Measurements from ENCODE around the gene PALD1. TPM values are rescaled to one million over a fixed set of nuclear protein-coding genes. Genes with fewer than 3 reads are reported as not detected.
A peak's percentile ranks its signal among the peaks of the same experiment; 100 is the strongest.

The PALD1 gene
- total and polyA plus RNA-seq, 9 of the 15 experiments (the other 6 are each of a cell fraction or from before 2014, with no cell fraction given): 0.03 to 0.29 (median 0.09) TPM; not detected in 2

- Histone ChIP-seq H3K27me3 (ENCODE audit: control insufficient read depth in 2 of 2, insufficient read depth in 2 of 2, low read length in 2 of 2) (no peaks in the 10 kb centered on the region), H2AFZ (ENCODE audit: low read depth, low read length) (peak overlapping the region; percentile 69), H4K20me1 (replicated peaks; ENCODE audit: control insufficient read depth, insufficient read depth, low read length) (no peaks in the 10 kb centered on the region), H3K79me2 (ENCODE audit: control insufficient read depth, insufficient read depth, low read length) (no peaks in the 10 kb centered on the region; the same call in 2 of the 3 replicates), H3K9ac (ENCODE audit: insufficient read depth in 1 of 2, low read depth in 2 of 2, low read length in 2 of 2) (peak overlapping the region in 1 of 2 experiments; percentile 81; a peak in 2 of 4 replicates), H3K9me3 (replicated peaks; ENCODE audit: control insufficient read depth, insufficient read depth, low read depth, low read length) (no peaks in the 10 kb centered on the region), H3K36me3 (ENCODE audit: control insufficient read depth, insufficient read depth, low read length) (no peaks in the 10 kb centered on the region), H3K4me1 (replicated peaks in 1 of 2; ENCODE audit: control insufficient read depth in 2 of 2, insufficient read depth in 2 of 2, low read length in 2 of 2) (peaks cover 82 to 86% of the 10 kb centered on the region in 2 experiments), H3K4me3 (no peak overlapping the region), H3K4me2 (ENCODE audit: insufficient read depth, low read length) (no peak overlapping the region; the same call in 1 of the 2 replicates), H3K27ac (ENCODE audit: extremely low read depth, low read depth, low read length) (peak overlapping the region; percentile 5; the same call in 1 of the 3 replicates), H3K9me1 (ENCODE audit: control insufficient read depth, insufficient read depth, low read length) (no peaks in the 10 kb centered on the region)
- CTCF ChIA-PET (ENCODE audit: low intra/inter-chr PET ratio): no interaction called here
- POLR2A ChIA-PET: no interaction called here
- FAIRE-seq (no peak), DNase-seq (ENCODE audit: extremely low read depth in 1 of 4, low spot score in 3 of 4) (no peak), ATAC-seq (no peak)
- intact Hi-C loops (cut with micrococcal nuclease) (no loop called here), in situ Hi-C loops (cut with MboI) (no loop called here)
- TF ChIP-seq KLF16 (IDR thresholded peaks at IDR 0.05): no peak
- peak; percentile 90 for TF ChIP-seq ZNF121 (CRISPR knock-in tag; conservative IDR thresholded peaks at IDR 0.05)
- peak; percentile 69 for TF ChIP-seq RBM25 (IDR thresholded peaks at IDR 0.05; ENCODE audit: low read depth, low read length, severe bottlenecking)
- BruUV-seq (replicated peaks): no TSS peak
- 74% methylated on average over 8 of the region's 8 CpGs for WGBS (ENCODE audit: insufficient coverage, low coverage, missing lambda C conversion rate)
These were observed 120.8 kb downstream of the PALD1 start for GRCh38 chr10:70599319-70599718.

GRCh38 chr10:70599791-70600190, 121.2 kb downstream of the PALD1 start:
- Histone ChIP-seq H3K4me2 (ENCODE audit: insufficient read depth, low read length) (no peak overlapping the region; the same call in 1 of the 2 replicates), H3K9ac (ENCODE audit: insufficient read depth in 1 of 2, low read depth in 2 of 2, low read length in 2 of 2) (peak overlapping the region in 1 of 2 experiments; percentile 72; a peak in 1 of 4 replicates), H3K27me3 (ENCODE audit: control insufficient read depth in 2 of 2, insufficient read depth in 2 of 2, low read length in 2 of 2) (no peaks in the 10 kb centered on the region), H3K9me3 (replicated peaks; ENCODE audit: control insufficient read depth, insufficient read depth, low read depth, low read length) (no peaks in the 10 kb centered on the region), H4K20me1 (replicated peaks; ENCODE audit: control insufficient read depth, insufficient read depth, low read length) (no peaks in the 10 kb centered on the region), H2AFZ (ENCODE audit: low read depth, low read length) (peak overlapping the region; percentile 10; the same call in 1 of the 2 replicates), H3K36me3 (ENCODE audit: control insufficient read depth, insufficient read depth, low read length) (no peaks in the 10 kb centered on the region), H3K27ac (ENCODE audit: extremely low read depth, low read depth, low read length) (no peak overlapping the region), H3K79me2 (ENCODE audit: control insufficient read depth, insufficient read depth, low read length) (no peaks in the 10 kb centered on the region; the same call in 2 of the 3 replicates), H3K4me3 (no peak overlapping the region), H3K4me1 (replicated peaks in 1 of 2; ENCODE audit: control insufficient read depth in 2 of 2, insufficient read depth in 2 of 2, low read length in 2 of 2) (peaks cover 80 to 83% of the 10 kb centered on the region in 2 experiments), H3K9me1 (ENCODE audit: control insufficient read depth, insufficient read depth, low read length) (no peaks in the 10 kb centered on the region)
- CTCF ChIA-PET (ENCODE audit: low intra/inter-chr PET ratio): no interaction called here
- 84% methylated on average over 4 of the region's 4 CpGs for WGBS (ENCODE audit: insufficient coverage, low coverage, missing lambda C conversion rate)
- DNase-seq (ENCODE audit: extremely low read depth in 1 of 4, low spot score in 3 of 4): no peak
- intact Hi-C loops (cut with micrococcal nuclease): no loop called here
- no TSS peak for BruUV-seq (replicated peaks)
- POLR2A ChIA-PET: interaction anchor here (1.1 kb wide), 1 partner anchor 32 kb away, joined by 3 read pairs; no protein-coding TSS in a partner anchor
- in situ Hi-C loops (cut with MboI): no loop called here
- no peak for ATAC-seq
- no peak for FAIRE-seq
- TF ChIP-seq POLR3G (IDR thresholded peaks at IDR 0.05; ENCODE audit: extremely low read depth, insufficient read length, insufficient replicate concordance) (no peak), CUX1 (CRISPR knock-in tag; IDR thresholded peaks at IDR 0.05) (no peak), PRMT5 (CRISPR knock-in tag; IDR thresholded peaks at IDR 0.05) (no peak), ZNF644 (tag; IDR thresholded peaks at IDR 0.05; ENCODE audit: low read depth) (no peak), NFIC (IDR thresholded peaks at IDR 0.05) (no peak), NFE2 (IDR thresholded peaks at IDR 0.05; ENCODE audit: low read depth) (no peak), MAFF (IDR thresholded peaks at IDR 0.05; ENCODE audit: low read length) (no peak), KDM5B (IDR thresholded peaks at IDR 0.05; ENCODE audit: insufficient replicate concordance, low read depth, low read length) (no peak), ZNF174 (CRISPR knock-in tag; IDR thresholded peaks at IDR 0.05) (no peak), ARID1B (IDR thresholded peaks at IDR 0.05) (no peak)
